Kidney tubule cell (primary cell): Measurements from ENCODE around the gene NRCAM.

Source experiments
- DNase-seq: peaks from one replicate; pipeline ENCODE4 v3.0.0-alpha.2; 2018; ENCODE audit warnings: low spot score

The NRCAM gene

GRCh38 chr7:108246227-108246837 lies 209.9 kb downstream of the NRCAM start:
- DNase-seq, result peak; percentile 100

GRCh38 chr7:108245523-108246226 lies 210.6 kb downstream of the NRCAM start:
- DNase-seq, result no peak

GRCh38 chr7:108244110-108244509 lies 212.1 kb downstream of the NRCAM start:
- DNase-seq, result peak; percentile 78

- no peak for DNase-seq
Observed at GRCh38 chr7:108239501-108240225, 216.6 kb downstream of the NRCAM start.

GRCh38 chr7:108236681-108237415 lies 219.4 kb downstream of the NRCAM start:
- peak; percentile 55 for DNase-seq

- peak; percentile 49 for DNase-seq
Observed at GRCh38 chr7:108235451-108236061, 220.7 kb downstream of the NRCAM start.

- peak; percentile 61 for DNase-seq
Observed at GRCh38 chr7:108234971-108235450, 221.2 kb downstream of the NRCAM start.

GRCh38 chr7:108234281-108234680 lies 222.0 kb downstream of the NRCAM start:
- DNase-seq, result peak; percentile 77

- DNase-seq, result peak; percentile 58
Observed at GRCh38 chr7:108232076-108232475, 224.2 kb downstream of the NRCAM start.

GRCh38 chr7:108231221-108231620 lies 225.0 kb downstream of the NRCAM start:
- DNase-seq, result no peak

- DNase-seq, result peak; percentile 51
Observed at GRCh38 chr7:108227366-108227765, 228.9 kb downstream of the NRCAM start.

GRCh38 chr7:108226816-108227299 lies 229.4 kb downstream of the NRCAM start:
- peak; percentile 96 for DNase-seq

- no peak for DNase-seq
Observed at GRCh38 chr7:108225531-108226181, 230.6 kb downstream of the NRCAM start.

- DNase-seq, result no peak
Observed at GRCh38 chr7:108224387-108224786, 231.8 kb downstream of the NRCAM start.

GRCh38 chr7:108222236-108222892 lies 233.9 kb downstream of the NRCAM start:
- DNase-seq, result peak; percentile 54

- DNase-seq, result peak; percentile 93
Observed at GRCh38 chr7:108211382-108212201, 244.6 kb downstream of the NRCAM start.

GRCh38 chr7:108210796-108211195 lies 245.4 kb downstream of the NRCAM start:
- no peak for DNase-seq

GRCh38 chr7:108205311-108205710 lies 250.9 kb downstream of the NRCAM start:
- no peak for DNase-seq

GRCh38 chr7:108204281-108204796 lies 251.9 kb downstream of the NRCAM start:
- no peak for DNase-seq
